ENCODE results near the gene GABBR2. TPM values are rescaled to one million over a fixed set of nuclear protein-coding genes. Genes with fewer than 3 reads are reported as not detected.

Gene GABBR2
- total and polyA plus RNA-seq, 12 donors = 0.17 to 9.0 (median 3.7) TPM

DNA sequence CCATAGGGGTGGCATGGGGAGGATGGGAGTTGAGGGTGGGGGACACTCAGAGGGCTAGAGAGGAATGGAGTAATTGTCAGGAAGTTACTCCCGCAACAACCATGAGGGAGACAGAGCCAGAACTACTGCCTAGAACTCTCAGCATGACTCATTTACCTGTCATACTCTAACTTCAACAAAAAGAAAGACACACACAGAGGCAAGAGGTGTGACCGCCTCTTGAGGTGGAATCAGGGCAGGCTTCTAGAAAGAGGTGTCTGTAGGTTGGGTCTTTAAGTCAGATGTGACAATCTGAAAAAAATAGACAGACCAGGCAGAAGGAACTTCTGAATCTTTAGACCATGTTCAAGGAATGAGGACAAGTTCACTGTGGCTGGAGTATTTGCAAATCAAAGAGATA is 73.4 kb downstream of the GABBR2 start:
- Histone ChIP-seq H3K9me3 (replicated peaks in 1 of 3) (no peaks in the 10 kb centered on the region), H3K27ac (no peak overlapping the region), H3K36me3 (replicated peaks in 1 of 2) (no peaks in the 10 kb centered on the region), H3K4me1 (replicated peaks in 1 of 2) (no peaks in the 10 kb centered on the region), H3K4me3 (no peak overlapping the region), H3K27me3 (no peaks in the 10 kb centered on the region)
- WGBS, 4 donors = 91 to 95% (median 92%) methylated on average over 2 of the region's 2 CpGs
- DNase-seq = no peak
- TF ChIP-seq, protein P1, sequence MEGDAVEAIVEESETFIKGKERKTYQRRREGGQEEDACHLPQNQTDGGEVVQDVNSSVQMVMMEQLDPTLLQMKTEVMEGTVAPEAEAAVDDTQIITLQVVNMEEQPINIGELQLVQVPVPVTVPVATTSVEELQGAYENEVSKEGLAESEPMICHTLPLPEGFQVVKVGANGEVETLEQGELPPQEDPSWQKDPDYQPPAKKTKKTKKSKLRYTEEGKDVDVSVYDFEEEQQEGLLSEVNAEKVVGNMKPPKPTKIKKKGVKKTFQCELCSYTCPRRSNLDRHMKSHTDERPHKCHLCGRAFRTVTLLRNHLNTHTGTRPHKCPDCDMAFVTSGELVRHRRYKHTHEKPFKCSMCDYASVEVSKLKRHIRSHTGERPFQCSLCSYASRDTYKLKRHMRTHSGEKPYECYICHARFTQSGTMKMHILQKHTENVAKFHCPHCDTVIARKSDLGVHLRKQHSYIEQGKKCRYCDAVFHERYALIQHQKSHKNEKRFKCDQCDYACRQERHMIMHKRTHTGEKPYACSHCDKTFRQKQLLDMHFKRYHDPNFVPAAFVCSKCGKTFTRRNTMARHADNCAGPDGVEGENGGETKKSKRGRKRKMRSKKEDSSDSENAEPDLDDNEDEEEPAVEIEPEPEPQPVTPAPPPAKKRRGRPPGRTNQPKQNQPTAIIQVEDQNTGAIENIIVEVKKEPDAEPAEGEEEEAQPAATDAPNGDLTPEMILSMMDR (IDR thresholded peaks at IDR 0.05) = no peak
- TF ChIP-seq POLR2A (IDR thresholded peaks at IDR 0.05) = no peak
- intact Hi-C loops (cut with DNase I) = no loop called here

DNA sequence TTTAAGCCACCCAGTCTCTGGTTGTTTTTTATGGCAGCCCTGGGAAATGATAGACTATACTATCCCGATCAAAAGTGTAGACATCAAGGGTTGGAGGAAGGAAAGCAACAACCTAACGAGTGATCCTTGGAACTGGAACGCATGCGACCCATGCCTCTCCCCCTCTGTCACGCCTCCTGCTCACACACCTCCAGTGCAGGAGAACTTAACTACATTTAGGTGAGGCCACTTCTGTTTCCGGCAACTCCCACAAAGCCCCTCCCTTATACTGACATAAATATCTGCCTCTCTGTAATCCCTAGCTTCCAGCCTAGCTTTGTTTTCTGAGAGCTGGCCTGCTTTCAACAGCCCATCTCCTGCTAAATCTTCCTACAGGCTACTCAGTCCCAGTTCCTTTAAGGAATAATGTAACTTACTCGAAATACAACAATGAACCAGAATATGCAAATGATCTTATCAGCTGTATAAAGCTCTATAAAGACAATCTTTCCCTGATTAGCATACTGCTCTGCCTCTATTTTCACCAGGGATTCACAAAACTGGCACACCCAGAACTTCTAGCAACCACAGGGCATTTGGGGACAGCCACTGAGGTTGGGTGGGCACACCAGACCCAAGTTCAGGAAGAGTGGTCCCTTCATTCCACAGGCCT is 73.9 kb downstream of the GABBR2 start:
- Histone ChIP-seq H3K36me3 (replicated peaks in 1 of 2) (no peaks in the 10 kb centered on the region), H3K4me1 (replicated peaks in 1 of 2) (no peaks in the 10 kb centered on the region), H3K27ac (no peak overlapping the region), H3K4me3 (no peak overlapping the region), H3K9me3 (replicated peaks in 1 of 3) (no peaks in the 10 kb centered on the region), H3K27me3 (no peaks in the 10 kb centered on the region)
- DNase-seq = no peak
- intact Hi-C loops (cut with DNase I) = no loop called here
- TF ChIP-seq, protein P1 (IDR thresholded peaks at IDR 0.05) = no peak
- TF ChIP-seq POLR2A (IDR thresholded peaks at IDR 0.05) = no peak
- WGBS, 4 donors = 86 to 93% (median 89%) methylated on average over 7 of the region's 7 CpGs

DNA sequence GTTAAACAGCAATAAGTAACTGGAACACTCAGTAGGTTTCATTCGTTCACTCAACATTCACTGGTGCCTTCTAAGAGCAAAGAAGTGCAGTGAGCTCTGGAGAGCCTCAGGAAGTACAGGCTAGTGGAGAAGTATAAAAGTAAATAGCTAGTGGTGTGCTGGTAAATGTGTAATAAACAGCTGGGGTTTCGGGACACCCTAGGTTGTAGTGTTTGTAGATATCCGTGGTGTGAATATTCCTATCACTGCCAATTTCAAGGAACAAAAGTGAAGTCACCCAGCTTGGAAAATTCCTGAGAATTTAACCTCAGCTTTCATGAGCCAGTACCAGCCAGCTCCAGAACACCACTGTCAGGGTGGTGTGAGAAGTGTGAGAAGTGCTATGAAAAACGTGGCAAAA is 75.9 kb downstream of the GABBR2 start:
- no peak for TF ChIP-seq POLR2A (IDR thresholded peaks at IDR 0.05)
- TF ChIP-seq, protein P1 (IDR thresholded peaks at IDR 0.05) = no peak
- intact Hi-C loops (cut with DNase I) = no loop called here
- Histone ChIP-seq H3K36me3 (replicated peaks in 1 of 2) (no peaks in the 10 kb centered on the region), H3K9me3 (replicated peaks in 1 of 3) (no peaks in the 10 kb centered on the region), H3K27ac (no peak overlapping the region), H3K27me3 (no peaks in the 10 kb centered on the region), H3K4me1 (replicated peaks in 1 of 2) (no peaks in the 10 kb centered on the region), H3K4me3 (no peak overlapping the region)
- no peak for DNase-seq
- 75 to 91% (median 80%) methylated on average over 4 of the region's 4 CpGs for WGBS, 4 donors

DNA sequence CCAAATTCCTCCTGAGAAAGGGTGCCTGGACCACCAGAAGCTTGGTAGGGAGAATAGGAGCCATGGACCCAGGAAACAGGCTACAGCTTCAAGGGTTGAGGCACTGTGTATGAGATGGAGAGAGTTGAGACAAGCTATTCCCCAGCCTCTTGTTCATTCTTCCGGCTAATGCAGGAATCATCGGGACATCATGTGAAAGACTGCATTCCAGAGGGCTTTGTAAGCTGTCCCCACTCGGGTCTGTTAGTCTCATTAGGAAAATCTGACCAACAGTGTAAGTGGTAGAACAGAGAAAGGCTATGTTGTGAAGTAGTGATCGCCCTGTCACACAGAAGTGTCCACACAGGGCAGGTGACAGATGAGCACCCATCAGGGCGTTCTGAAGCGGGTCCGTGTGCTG is 81.4 kb downstream of the GABBR2 start:
- TF ChIP-seq, protein P1 (IDR thresholded peaks at IDR 0.05) = no peak
- TF ChIP-seq POLR2A (IDR thresholded peaks at IDR 0.05) = no peak
- Histone ChIP-seq H3K36me3 (replicated peaks in 1 of 2) (no peaks in the 10 kb centered on the region), H3K27me3 (peaks cover 5% of the 10 kb centered on the region), H3K4me3 (no peak overlapping the region), H3K4me1 (replicated peaks in 1 of 2) (no peaks in the 10 kb centered on the region), H3K9me3 (replicated peaks in 1 of 3) (no peaks in the 10 kb centered on the region), H3K27ac (no peak overlapping the region)
- intact Hi-C loops (cut with DNase I) = no loop called here
- WGBS, 4 donors = 85 to 90% (median 87%) methylated on average over 6 to 7 of the region's 7 CpGs
- no peak for DNase-seq

All from adrenal gland (tissue), 12 donors.